NCI-H748 (cell line): ENCODE results near the gene SLC22A12.
A peak's percentile ranks its signal among the peaks of the same experiment; 100 is the strongest.

Experiments
- DNase-seq: peaks from one replicate; lab custom pipeline; 2025; ENCODE audit not compliant: unreplicated experiment; lab: John Stamatoyannopoulos, UW

SLC22A12 gene

GRCh38 chr11:64602466-64603070 lies 11.5 kb downstream of the SLC22A12 start:
- DNase-seq: no peak

- no peak for DNase-seq
These were observed 12.5 kb downstream of the SLC22A12 start for GRCh38 chr11:64603411-64604110.

DNA sequence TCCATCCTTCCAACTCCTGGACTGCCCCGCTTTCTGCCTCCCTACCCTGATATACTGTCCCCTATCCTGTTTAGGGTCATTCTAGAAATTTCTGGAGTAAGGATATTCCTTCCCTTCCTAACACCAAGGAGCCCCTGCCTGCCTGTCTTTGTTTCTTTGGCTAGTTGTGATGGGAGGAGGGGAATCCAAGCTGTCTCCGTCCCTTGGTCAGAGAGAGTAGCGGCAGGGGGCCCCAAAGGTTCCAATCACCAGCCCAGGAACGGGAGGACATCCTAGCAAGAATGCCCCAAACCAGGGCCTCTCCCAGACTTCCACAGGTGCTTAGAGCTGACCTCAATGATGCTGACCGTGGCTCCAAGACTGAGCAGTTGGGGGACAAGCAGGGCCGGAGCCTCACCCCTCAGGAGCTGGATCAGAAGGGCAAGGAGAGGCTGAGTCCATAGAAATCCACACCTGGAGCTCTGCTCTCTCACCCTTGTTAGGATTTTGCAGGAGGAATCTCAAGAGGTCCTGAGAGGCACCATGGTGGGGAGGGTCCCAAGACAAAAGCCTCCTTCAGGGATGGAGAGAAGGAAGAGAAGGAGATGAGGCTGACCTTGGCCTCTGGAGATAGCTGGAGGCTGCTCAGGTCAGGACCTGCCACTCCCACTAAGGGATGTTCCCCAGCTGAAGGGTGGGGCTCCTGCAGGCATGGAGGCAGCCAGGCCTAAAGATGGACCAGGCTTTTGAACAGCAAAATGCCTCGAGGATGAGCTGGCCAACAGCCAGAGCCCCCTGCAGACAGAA lies 13.6 kb downstream of the SLC22A12 start:
- DNase-seq: peak; percentile 11

GRCh38 chr11:64605244-64605560 lies 14.2 kb downstream of the SLC22A12 start:
- DNase-seq: no peak

DNA sequence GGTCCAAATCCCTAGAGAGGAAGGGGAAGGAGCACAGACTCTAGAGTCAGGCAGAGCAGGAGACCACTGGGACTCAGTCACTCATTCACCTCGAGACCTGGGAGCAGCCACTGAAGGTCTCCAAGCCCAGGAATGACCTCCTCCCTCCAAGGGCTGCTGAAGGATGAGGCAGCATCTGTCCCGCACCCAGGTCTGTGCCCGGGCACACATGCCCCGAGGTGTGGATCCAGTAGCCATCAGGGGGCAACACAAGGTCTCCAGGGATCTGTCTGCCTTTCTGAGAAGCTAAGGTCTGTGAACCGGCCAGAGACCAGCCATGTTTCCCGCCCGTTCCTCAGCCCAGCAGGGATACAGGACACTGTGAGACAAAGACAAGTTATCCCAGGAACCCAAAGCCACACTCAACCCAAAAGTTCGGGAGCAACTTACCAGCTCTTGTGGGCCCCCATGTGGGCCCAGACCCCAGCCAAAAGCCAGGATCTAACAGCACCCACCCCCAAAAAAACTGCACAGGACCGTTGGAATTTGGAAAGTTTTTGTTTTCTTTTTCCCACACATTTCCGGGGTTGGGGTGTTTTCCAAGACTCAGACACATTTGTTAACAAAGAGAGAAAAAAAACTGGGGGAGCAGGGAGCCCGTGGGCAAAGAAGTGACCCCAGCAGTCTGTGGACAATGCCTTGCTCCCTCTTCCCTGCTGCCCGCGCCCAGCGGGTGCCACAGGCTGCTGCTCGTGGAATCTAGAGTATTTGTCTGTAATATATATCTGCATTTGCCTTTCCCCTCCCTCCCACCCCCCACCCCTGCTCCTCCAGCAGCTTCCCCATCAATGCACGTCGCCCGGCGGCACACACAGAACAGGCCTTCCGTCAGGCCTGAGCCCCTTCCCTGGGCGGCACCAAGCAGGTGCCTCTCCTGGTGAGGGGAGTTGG lies 14.9 kb downstream of the SLC22A12 start:
- DNase-seq: no peak

GRCh38 chr11:64606796-64607380 lies 15.9 kb downstream of the SLC22A12 start:
- no peak for DNase-seq

DNA sequence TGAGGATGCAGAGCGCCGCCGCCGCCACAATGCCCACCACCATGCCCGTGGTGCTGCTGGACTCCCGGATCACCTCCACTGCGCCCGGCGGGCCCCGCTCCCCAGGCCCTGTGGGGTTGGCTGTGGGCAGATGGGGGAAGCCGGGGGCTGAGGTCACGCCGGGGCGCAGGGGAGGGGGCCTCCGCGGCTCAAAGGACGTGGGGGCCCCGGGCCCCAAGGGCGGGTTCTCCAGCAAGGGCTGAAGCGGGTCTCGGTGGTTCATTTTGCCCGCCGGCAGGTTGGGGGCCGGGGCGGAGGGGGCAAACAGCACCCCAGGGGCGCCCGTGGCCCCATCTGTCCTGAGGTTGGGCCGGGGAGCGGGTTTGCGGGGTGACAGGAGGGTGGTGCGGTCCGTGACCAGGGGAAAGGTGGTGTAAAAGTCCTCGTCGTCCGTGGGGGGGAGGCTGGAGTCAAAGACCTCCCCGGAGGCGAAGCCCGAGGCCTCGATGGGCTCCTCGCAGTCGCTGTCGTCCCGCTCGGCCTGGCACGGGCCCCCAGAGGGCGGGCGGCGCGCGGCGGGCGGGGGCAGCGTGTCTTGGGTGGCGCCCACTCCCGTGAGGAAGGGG lies 16.5 kb downstream of the SLC22A12 start:
- no peak for DNase-seq

DNA sequence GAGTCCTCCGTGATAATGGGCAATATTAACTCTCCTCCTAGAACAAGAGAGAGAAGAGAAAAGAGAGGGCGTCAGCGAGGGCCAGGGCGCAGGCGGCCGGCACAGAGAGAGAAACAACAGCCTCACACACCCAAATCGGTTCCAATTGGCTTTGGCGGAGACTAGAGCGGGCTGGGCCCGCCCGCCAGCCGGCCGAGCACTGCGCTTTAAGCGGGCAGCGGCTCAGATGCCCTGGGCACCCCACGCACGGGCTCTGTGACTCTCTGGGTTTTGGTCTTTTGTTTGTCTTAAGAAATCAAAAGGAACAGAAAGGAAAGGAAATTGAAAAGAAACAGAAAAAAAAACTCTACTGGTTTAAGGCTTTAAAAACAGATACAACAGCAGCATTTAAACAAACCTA lies 17.0 kb downstream of the SLC22A12 start:
- DNase-seq: peak; percentile 7

GRCh38 chr11:64608636-64609035 lies 17.6 kb downstream of the SLC22A12 start:
- DNase-seq: no peak

GRCh38 chr11:64609436-64610047 lies 18.5 kb downstream of the SLC22A12 start:
- DNase-seq: no peak

DNA sequence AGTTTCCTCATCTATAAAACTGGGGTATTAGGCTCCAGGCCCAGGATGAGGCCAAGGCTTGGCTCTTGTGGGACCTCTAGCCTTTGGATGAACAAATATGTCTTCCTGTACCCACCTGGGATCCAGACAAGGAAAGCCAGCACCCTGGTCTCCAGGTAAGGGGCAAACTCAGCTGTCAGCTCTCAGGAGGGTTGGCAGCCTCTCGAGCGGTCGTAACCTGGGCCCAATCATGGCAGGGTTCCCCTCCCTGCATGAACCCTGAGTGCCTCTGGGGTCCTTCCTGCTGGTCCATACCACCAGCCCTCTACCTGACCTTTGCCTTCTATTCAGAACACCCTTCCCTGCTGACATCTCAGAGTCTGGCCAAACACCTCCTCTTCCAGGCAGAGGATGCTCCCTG lies 19.6 kb downstream of the SLC22A12 start:
- no peak for DNase-seq

DNA sequence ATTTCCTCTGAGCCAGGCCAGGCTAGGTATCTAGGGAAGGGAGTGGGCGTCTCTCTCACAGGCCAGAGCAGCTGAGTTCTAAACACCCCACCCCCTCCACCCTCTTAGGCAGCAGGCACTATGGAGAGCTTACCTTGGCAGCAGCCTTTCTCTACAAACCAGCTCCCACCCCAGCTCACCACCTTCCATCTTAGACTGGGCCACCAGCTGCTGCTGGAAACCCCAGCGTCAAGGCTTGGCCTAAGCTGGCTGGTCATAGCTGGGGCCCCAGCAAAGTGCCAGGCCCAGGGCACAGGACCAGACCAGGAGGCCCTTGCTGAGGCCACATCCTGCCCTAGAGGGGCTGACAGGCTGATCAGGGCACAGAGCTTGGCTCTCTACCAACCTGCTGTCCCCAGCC lies 20.2 kb downstream of the SLC22A12 start:
- no peak for DNase-seq

DNA sequence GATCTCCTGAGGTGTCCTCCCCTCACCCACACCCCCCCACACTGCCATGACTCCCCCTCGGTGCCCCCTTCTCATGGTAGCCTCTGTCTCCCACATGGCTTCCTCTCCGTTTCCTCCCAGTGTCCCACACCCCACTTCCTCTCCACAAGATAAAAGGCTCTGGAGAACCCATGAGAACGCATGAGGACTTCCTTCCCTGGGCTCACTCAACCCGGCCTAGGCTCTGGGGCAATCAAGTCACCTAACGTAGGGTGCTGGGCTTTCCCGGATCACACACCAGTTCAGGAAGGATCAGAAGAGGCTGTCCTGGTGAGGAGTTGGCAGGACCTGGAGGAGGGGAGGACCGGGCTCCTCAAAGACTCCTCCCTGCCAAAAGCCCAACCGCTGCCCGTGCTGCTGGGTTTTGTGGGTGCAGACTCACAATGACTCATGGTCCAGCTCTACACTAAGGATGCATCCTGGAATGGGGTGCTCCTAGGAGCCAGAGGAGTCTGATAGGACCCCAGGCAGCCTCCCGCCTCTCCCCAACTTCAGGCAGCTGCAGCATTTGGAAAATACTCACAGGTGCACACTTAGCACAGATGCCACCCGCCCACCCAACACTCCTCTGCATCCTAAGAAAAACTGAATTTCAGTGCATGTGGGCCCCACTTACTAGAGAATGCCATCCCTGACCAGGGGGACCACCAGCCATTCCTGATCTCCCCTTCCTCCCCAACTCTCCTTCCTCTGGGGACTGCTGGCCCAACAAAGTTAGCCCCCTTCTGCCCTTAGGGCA lies 21.0 kb downstream of the SLC22A12 start:
- no peak for DNase-seq

DNA sequence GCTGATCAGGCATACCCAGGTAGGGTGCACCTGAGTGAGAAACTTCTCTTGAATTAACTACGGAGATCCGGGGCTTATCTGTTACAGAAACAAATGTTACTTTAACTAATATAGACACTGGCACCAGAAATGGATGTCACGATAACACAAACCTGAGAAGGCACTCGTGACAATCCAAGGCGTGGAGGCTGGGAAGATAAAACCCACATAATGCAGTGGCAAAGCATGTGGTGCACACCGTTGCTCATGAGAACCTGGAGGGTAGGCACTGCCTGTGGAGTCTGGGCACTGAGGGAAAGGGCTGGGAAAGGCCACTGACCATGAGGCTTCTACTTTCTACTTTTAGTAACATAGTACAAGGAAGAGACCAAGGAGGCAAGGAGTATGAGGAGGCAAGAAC lies 22.6 kb downstream of the SLC22A12 start:
- DNase-seq: no peak

DNA sequence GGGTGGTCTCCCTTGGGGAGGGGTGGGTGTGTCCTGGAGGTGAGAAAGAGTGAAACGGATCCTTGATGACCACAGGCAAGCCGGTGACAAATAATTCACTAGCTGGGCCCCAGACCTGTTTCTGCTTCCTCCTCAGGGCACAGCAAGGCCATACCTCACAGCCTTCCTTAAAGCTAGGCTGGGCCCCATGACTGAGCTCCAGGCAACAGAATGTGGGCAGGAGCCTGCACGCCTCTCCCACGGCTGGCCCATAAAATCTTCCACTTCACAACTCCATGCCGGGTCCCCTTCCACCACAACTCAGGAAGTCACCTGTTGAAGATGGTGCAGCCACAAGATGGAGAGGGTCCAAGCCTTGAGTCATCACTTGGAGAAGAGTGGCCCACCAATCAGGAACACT lies 23.9 kb downstream of the SLC22A12 start:
- no peak for DNase-seq

- DNase-seq: no peak
These were observed 25.8 kb downstream of the SLC22A12 start for GRCh38 chr11:64616817-64617216.

DNA sequence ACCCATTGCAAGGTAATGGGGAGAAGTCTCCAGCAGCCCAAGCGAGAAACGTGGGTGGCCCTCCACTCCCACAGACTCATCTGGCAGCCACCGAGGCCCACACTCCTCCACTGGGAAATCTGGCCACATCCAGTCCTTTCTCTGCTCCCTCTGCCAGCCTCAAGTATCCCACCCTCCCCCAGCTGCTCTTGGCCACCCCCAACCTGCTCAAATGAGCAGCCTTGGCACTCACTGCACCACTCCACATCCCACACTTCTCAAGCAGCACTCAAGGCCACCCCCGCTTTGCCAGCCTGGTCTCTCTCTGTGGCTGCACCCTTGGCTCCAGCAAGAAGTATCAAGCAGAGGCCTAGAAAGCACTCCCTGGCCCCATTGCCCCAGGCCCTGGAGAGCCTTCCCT lies 28.2 kb downstream of the SLC22A12 start:
- DNase-seq: no peak

DNA sequence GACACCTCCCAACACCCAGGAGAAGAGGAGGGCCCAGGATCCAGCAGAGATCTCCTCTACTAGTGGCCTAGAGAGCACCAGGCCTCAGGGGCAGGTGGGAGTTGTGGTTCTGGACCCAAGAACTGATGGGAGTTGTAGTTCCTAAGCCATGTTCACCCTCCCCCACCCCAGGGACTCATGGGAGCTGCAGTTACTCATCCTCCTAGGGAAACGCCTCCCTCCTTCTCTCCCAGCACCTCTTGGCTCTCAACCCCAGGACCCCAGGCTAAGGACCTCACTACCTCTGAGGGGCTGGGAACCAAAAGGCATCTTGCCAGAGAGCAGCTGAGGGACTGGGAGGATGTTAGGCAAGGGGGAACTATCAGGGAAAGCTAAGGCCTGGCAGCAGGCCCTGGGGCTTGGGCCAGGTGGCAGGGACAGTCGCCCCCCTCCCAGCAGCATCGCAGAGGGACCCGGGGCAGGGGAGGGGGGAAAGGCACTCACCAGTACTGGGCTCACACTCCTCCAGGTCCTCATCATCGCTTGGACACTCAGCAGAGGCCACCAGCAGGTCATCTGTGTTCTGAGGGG lies 28.9 kb downstream of the SLC22A12 start:
- no peak for DNase-seq

DNA sequence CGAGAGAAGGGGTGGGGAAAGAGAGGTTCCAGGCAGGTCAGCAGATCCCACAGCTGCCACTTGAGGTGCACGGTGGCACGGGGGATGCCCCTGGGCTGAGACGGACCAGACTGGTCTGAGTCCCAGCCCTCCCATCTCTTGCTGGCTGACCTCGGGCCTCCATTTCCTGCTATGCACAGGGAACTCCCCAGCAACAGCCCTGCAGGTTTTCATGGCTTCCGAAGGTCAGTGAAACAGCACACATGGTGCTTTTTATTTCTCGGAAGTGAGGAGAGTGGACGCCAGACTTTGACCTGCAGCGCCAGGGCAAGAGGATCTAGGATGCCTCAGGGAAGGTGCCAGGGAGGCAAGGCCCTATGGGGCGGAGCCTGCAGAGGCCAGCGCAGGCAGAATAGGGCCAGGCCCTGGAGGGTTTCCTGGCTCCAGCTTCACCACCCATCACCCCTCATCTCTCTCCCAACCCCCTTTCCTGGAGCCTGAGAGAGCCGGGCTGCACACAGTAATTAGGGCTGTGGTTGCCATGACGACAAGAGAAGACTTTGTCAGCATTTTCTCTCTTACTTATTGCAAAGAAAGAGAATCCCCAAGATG lies 29.5 kb downstream of the SLC22A12 start:
- DNase-seq: peak; percentile 29
